ENCODE measurements around the gene TUBB3.
"Not testable (repeated sequence)": the region's sequence is repeated elsewhere in the genome, so short reads cannot be mapped to it uniquely, and the experiment has no call there.

TUBB3 gene

DNA sequence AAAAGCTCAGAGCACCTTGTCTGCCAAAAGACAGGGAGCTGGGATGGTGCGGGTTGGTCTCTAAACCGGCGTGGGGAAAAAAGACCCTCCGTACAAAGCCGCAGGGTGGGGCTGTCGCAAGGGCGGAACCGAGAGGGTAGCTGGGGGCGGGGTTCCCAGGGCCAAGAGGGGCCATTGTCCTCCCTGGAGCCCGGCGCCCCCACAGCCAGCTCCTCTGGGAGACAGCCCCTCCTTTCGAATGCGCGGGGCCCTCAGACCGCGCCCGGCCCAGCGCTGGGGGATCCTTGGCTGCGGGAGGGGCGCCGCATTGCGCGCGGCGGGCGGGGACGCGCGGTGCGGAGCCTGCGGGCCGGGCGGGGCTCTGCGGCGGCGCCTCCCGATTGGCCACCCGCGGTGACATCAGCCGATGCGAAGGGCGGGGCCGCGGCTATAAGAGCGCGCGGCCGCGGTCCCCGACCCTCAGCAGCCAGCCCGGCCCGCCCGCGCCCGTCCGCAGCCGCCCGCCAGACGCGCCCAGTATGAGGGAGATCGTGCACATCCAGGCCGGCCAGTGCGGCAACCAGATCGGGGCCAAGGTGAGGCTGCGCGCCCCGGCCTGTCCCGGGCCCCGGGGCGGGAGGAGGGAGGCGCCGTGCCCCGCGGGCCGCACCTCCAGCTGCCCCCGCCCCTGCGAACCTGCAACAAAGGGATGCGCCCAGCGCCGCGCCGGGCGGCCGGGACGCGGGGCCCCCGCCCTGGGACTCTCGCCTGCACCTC is at the start of gene TUBB3:
Gene TUBB3 (plus strand): TSS at position 459 of the 756 bp plus-strand sequence. CDS start 60 bp downstream, at position 519.
- DNase-seq (ENCODE audit: low spot score) = peak; percentile 84

DNA sequence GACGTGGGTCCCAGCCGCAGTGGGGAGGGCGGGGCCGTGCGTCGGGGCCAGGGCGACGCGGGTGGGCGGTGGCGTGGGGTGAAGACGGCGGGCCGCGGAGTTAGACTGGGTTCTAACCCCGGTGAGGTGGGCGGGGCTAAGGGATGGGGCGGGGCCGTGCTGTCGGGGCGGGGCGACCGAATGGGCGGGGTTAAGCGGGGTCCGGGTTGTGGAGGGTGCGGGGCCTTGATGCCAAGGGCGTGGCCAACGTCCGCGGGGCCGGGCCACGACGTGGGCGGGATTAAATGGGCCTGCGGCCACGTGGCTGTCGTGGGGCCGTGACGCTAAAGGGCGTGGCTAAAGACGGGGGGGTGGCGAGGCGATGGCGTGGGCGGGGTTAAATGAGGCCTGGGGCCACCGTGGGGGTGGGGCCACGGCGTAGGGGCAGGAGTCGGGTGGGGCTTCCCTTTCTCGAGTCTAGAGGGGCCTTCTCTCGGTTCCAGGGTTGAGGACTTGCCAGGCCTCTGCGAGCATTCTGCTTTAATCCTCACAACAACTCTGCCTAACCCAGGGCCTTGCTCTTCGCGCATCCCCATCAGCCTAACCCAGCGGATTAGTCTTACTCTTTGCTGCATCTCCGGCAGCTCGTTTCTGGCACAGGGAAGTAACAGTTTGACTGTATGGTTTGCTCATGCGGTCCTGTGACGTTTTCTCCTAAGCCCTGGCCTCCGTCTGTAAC is 49.0 kb upstream of the TUBB3 start:
- peak; percentile 90 for DNase-seq (ENCODE audit: low spot score)

DNA sequence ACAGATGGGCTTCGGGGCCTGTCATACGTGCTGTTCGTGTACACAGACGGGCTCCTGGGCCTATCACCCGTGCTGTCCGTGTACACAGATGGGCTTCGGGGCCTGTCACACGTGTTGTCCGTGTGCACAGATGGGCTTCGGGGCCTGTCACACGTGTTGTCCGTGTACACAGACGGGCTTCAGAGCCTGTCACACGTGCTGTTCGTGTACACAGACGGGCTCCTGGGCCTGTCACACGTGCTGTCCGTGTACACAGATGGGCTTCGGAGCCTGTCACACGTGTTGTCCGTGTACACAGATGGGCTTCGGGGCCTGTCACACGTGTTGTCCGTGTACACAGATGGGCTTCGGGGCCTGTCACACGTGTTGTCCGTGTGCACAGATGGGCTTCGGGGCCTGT is 44.0 kb upstream of the TUBB3 start:
- not testable (repeated sequence) for DNase-seq (ENCODE audit: low spot score)

DNA sequence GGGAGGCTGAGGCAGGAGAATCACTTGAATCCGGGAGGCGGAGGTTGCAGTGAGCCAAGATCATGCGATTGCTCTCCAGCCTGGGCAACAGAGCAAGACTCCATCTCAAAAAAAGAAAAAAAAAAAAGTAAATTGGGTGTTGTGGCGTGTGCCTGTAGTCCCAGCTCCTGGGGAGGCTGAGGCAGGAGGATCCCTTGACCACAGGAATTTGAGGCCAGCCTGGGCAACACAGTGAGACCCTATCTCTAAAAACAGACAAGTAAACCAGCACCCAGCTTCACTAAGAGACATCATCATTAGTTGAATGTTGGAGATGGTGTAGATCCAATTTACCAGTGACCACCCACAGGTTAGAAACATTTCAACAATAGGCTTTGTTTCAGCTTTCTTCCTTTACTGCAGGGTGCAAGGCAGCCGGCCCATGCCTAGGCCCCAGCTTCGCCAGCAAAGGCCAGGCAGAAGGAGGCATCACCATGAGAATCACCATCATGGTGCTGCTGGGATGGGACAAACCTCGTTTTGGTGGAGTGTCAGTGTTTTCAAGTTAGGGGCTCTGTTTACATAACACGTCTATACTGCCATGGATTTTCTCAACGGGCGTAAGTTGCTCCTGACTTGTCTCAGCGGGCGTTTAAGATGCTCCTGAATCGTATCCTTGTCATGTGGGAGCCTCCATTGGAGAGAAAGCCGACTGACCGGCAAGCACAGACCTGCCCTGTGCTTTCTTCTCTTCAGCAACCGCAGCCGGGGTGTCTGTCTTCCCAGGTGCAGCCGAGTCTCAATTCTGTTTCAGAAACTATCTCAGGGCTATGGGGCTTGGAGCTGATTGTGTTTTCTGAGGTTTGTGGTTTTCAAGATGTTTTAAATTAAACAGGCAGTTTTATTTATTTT is 42.4 kb upstream of the TUBB3 start:
- no peak for DNase-seq (ENCODE audit: low spot score)

DNA sequence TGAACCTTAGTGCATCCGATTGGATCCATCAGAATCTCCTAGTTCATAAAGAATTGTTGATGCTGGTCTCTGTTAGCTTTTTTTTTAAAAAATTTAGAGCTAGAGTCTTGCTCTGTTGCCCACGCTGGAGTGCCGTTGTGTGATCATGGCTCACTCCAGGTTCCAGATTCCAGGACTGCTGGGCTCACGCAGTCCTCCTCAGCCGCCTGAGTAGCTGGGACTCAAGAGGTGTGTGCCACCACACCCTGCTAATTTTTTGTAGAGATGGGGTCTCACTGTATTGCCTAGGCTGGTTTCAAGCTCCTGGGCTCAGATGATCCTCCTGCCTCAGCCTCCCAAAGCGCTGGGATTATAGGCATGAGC is 41.8 kb upstream of the TUBB3 start:
- no peak for DNase-seq (ENCODE audit: low spot score)

DNA sequence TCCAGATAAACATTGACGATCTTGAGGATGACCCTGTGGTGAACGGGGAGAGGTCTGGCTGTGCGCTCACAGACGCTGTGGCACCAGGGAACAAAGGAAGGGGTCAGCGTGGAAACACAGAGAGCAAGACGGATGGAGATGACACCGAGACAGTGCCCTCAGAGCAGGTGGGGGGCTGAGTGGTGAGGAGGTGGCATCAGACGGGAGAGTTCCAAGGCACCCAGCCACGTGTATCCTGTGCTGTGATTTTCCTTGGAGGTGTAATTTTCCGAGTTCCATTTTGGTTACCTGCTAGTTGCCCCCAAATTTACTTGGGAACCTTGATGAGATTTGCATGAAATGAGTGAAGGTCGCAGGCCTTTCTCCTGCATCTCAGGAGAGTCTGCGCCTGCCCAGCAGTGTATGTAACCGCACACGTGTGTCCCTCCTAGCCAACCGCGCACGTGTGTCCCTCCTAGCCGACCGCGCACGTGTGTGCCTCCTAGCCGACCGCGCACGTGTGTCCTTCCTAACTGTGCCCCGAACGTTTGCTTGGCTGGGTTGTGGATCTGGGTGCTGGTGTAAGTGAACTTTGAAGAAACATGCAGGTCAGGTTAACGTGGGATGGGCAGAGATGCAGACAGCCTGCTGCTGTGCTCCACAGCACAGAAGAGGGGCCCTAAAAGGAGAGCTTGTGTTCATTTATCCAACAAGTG is 39.6 kb upstream of the TUBB3 start:
- no peak for DNase-seq (ENCODE audit: low spot score)

DNA sequence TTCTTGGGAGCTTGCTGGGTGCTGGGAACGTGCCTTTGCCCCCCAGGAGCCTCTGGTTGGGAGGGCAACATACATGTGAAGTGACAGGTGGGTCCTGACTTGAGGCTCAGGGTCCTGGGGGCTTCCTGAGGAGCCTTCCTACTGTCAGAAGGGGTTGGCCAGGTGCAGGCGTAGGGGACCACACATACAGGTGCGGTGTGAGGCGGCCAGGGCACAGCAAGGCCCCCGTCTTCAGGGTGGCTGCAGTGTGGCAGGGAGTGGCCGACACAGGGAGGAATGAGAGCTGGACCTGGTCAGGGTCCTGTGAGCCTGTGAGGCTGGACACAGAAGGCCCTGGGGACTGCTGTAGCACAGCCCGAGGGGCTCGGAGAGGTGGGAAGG is 39.1 kb upstream of the TUBB3 start:
- DNase-seq (ENCODE audit: low spot score) = no peak

DNA sequence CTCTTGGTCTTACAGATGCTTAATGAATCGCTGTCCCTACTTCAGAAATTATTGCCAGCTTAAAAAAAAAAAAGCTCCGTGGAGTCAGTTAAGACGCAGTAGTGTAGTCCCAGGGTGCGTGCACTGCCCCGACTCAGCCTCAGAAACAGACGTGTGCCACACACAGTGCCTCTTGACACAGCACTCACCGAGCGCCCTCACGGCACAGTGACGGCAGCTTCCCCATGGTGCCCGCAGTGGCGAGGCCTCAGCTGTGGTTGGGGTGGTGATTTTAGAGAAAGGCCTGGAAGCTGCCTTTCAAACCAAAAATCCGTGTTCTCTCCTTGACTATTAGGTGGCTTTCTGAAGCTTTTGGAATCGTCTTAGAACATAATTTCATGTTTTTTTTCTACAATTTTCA is 35.9 kb upstream of the TUBB3 start:
- no peak for DNase-seq (ENCODE audit: low spot score)

DNA sequence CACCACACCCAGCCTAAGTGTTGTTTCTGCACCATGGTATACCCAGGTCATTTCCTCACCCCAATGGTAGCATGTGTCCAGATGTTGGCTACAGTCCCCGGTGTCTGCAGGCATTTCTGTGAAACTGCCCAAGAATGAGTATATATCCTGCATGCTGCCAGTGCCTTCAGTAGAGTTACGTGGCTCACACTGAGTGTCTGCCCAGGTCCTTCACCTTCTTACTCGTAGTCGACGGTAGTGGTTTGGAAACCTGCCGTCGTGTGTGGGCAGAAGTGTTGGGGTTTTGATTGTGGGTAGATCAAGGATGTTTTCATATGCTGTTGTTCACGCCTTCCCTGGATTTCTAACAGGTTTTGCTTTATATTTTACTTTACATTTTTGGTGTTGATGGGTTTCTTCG is 32.9 kb upstream of the TUBB3 start:
- no peak for DNase-seq (ENCODE audit: low spot score)

DNA sequence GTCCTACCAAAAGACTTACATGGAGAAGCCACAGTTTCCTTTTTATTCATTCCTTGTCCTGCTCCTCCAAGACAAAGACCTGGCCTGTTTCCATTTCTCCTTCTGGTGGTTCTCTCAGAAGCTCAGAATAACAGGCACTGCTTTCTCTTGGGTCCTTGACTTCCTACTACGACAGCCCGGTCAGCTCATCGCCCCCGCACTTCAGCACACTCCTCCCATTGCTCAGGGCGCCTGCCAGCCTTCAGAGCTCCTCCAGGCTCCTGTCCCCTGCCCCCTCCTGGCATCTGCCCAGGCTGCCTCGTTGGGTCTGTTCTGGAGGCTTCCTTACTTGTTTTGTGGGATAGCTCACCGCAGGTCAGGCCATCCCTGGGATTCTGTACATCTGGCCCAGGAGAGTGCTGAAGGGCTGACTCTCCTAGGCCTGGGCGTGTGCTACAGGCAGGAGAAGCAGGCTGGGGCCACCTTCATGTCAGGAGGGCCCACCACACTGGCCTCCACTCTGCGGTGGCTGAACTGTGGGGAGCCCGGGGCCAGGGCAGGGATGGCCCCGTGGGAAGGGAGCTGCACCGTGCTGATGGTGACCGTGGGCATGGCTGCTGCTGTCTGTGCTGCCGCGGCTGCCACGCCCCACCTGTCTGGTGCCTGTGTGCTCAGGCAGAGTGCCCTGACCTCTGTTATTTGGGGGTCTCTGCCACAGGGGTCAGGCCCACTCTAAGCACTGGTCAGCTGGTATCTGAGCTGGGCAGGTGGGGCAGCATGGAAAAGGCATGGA is 32.1 kb upstream of the TUBB3 start:
- no peak for DNase-seq (ENCODE audit: low spot score)

DNA sequence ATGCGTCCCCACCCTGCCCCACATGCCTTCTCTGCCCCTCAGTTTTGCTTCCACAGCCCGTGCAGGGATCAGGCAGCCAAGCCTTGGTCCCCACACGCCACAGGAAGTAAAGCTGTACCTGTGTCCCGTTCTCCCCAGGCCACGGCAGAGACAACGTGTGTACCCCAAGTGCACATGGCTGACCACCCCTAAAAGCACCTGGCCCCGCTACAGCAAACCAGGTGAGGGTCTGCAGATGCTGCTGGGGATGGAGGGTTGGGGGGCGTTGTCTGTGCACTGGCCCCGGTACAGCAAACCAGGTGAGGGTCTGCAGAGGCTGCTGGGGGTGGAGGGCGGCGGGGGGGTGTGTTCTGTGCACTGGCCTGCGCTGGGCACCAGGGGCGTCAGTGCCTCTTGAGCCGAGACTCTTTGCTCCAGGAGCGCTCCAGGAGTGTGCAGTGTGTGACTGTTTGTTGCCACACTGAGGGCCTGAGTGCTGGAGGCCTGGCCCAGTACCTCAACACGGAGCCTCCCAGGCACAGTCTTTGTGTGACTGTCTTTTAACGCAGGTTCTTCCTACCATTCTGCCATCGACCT is 31.0 kb upstream of the TUBB3 start:
- DNase-seq (ENCODE audit: low spot score) = no peak

DNA sequence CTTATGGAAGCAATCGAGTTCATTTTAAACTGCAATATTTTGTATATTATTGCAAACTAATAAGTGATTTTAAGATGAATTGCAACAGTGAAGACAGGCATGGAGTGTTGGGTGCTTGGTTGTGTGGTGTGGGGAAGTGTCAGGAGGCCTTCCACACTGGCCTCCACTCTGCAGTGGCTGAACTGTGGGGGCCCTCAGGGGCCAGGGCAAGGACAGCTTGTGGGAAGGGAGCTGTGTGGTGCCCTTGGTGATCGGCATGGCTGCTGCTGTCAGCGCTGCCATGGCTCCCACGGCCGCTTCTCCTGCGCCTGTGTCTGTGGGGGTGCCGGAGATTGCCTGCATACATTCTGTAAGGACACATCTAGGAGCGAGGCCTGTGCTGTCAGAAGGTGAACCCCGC is 30.5 kb upstream of the TUBB3 start:
- no peak for DNase-seq (ENCODE audit: low spot score)

DNA sequence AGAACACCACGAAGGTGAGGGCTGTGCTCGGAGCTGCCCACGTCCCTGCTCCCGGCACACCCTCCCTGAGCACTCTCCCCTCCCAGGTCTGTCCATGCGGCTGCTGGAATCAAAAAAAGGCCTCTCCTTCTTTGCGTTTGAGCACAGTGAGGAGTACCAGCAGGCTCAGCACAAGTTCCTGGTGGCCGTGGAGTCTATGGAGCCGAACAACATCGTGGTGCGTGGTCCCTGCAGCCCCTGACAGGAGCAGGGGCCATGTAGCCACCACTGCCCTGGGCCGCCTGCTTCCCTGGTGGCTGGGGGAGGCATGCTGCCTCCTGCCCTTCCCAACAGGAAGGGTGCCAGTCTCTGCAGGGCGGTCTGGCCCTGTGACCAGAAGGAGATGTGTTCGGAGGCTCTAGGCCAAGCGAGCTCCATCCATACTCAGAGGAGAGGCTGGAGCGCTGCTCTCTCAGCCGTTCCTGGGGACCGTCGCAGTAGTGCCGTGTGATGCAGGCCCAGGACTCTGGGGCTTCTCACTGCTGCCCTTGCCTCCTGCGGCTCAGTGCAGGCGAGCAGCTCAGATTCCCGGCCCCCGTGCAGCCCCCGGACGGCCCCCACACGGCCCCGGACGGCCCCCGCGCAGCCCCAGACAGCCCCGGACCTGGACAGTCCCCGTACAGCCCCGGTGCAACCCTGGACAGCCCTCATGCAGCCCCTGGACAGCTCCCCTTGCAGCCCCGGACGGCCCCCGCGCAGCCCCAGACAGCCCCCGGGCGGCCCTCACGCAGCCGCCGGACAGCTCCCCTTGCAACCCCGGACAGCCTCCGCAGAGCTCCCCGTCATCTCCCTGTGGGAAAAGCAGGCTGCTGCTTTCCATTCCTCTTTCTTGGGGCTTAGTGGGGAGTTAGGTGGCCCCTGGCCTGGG is 29.2 kb upstream of the TUBB3 start:
- DNase-seq (ENCODE audit: low spot score) = no peak

DNA sequence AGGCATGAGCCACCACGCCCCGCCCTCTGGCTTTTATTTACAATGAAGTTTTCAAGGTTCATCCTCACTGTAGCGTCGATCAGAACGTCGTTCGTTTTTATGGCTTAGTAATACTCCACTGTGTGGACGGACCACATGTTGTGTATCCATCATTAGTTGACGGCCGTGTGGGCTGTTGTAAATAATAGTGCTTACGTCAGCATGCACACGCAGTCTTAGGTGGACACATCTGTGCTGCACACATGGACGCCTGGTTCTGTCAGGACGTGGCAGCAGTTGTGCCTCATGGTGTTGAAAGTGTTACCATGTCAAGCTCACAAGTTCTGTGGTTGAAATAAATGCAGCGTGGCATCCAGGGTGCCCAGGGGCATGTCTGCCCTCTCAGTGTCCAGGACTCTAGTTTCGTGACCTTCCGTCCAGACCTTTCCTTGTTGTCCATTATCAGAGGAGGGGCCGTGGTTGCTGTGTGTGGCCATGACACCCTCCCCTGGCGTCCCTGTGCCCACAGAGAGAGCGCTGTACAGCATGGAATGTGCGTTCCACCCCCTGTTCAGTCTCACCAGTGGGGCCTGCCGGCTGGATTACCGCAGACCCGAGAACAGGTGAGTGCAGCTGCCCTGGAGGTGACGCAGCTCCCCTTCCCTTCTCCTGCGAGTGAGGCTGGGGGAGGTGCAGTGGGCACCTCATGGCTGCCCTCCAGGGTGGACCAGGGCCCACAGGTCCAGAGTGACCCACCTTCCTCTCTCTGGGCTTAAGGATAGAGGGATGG is 27.5 kb upstream of the TUBB3 start:
- DNase-seq (ENCODE audit: low spot score) = no peak

DNA sequence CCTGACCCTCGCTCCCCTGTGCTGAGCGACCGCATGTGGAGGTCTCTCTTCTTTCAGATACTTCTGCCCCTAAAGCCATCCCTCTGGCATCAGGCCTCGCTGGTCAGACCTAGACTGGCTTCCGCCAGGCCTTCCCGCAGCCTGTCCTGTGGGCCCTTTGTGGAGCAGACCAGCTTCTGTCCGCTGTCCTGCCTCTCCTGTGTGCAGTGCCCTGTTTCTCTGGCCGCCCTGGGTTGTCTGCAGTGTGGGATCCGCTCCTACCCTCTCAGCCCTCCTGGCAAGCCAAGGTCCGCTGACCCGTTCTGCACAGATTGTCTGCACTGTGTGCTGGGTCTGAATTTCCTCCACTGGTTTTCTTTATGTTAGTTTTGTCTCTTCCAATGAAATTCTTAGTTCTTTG is 25.9 kb upstream of the TUBB3 start:
- DNase-seq (ENCODE audit: low spot score) = no peak

DNA sequence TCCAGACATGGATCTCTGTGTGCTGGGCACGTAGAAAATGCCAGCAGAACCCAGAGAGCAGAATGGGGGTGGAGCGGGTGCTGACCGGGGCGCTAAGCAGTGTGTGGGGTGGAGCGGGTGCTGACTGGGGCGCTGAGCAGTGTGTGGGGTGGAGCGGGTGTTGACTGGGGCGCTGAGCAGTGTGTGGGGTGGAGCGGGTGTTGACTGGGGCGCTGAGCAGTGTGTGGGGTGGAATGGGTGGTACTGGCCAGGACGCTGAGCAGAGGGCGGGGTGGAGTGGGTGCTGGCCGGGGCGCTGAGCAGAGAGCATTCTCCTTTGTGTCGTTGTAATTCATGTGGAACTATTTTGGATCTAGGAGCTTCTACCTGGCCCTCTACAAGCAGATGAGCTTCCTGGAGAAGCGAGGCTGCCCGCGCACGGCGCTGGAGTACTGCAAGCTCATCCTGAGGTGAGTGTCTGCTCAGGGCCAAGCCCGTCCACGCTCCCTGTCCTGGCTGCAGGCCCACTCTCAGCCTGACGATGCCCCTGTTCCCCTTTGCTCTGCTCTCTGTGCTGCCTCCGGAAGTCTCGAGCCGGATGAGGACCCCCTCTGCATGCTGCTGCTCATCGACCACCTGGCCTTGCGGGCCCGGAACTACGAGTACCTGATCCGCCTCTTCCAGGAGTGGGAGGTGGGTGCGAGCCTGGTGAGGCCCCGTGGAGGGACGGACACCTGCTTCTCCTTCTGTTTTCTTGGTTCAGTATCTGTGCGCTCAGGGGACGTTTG is 24.8 kb upstream of the TUBB3 start:
- DNase-seq (ENCODE audit: low spot score) = no peak

DNA sequence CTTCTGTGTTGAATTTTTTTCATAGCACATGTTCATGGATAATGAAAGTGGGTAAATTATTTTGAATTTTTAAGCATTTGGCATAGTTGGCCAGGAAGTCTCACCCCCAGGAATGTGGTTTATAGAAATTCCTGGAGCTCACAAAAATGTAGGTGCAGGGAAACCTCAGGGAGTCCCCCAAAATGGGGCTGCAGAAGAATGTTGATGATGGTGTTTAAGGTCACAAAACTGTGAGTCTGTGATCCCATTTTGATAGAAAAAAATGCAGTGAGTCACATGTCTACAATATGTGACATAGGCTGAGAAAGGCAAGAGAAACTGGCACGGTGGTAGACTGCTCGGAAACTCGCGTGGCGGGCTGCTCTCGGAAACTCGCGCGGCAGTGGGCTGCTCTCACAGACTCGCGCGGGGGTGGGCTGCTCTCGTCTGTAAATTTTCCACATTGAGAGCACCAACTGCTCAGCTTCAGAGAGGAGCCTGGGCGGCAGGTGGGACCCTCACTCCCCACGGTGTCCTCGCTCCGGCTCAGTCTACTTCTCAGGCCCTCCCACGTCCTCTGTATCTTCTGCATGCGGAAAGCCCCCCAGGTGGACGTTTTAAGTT is 23.2 kb upstream of the TUBB3 start:
- DNase-seq (ENCODE audit: low spot score) = no peak

DNA sequence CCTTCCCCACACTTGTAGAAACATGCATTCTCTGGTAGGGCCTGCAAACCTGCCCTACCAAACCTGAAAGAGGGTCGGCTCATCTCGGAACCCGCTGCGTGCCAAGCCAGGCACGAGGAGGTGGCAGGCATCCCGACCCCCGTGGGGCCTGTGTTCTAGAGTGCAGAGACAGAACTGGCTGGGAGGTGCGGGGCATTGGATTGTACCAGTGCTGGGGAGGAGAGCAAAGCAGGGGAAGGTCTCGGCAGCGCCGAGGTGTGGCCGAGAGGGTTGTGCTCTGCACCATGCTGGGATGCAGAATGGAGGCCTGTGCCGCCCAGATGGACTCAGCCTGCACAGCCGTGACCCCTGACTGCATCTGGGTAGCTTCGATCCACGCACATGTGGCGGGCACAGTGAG is 22.3 kb upstream of the TUBB3 start:
- DNase-seq (ENCODE audit: low spot score) = no peak
